Thyroid gland (tissue), 4 donors: ENCODE data around the gene IFNLR1. TPM values are rescaled to one million over a fixed set of nuclear protein-coding genes. Genes with fewer than 3 reads are reported as not detected.

Experiments
- DNase-seq, 2 donors: peaks; one replicate each; pipeline ENCODE4 v3.0.0-alpha.2; 2019
- H3K27ac ChIP-seq, 3 donors: fragments of 200-600 bp; sonication (generic); 1 replicate in 2 of 3; 2 replicates in 1 of 3; pipeline ENCODE4 v1.5.1; 2016 to 2019; ENCODE audit warnings: mild to moderate bottlenecking in 1 of 3, moderate library complexity in 1 of 3
- H3K27me3 ChIP-seq: fragments of 200-600 bp; sonication (generic); one replicate; pipeline ENCODE4 v1.5.1; 2019
- H3K36me3 ChIP-seq, 2 donors: fragments of 200-600 bp; sonication (generic); one replicate each; pipeline ENCODE4 v1.5.1; 2016 to 2019
- H3K4me1 ChIP-seq, 2 donors: fragments of 200-600 bp; sonication (generic); one replicate each; pipeline ENCODE4 v1.5.1; 2017 to 2019
- H3K4me3 ChIP-seq, 3 donors: fragments of 200-600 bp; sonication (generic); replicated peaks in 1 of 3; 1 replicate in 2 of 3; 2 replicates in 1 of 3; pipeline ENCODE4 v1.5.1; 2016; ENCODE audit warnings: mild to moderate bottlenecking in 1 of 3
- H3K9me3 ChIP-seq: fragments of 200-600 bp; sonication (generic); one replicate; pipeline ENCODE4 v1.5.1; 2017
- POLR2A ChIP-seq, 2 donors: fragments of 450-650 bp; IDR thresholded peaks; one replicate each; pipeline ENCODE4 v1.6.1; 2017; ENCODE audit warnings: antibody characterized with exemption in 2 of 2, mild to moderate bottlenecking in 2 of 2, moderate library complexity in 1 of 2
- WGBS, 2 donors: methylation state at CpG; one replicate each; pipeline ENCODE4 v1.1.5; 2017; 5-methylcytosine and 5-hydroxymethylcytosine counted together
- intact Hi-C: fragments of 100-400 bp; cut with DNase I; formaldehyde crosslinking; loops from one replicate; pipeline ENCODE4 v1.15.1; 2023
- total RNA-seq, 4 donors: library from RNA; depleted of rRNA; stranded (reverse); fragments of >200 nt; gene quantifications; one replicate each; pipeline ENCODE4 v1.2.3, GENCODE V29; 2016
- TF ChIP-seq, protein P1 (sequence below), 6 experiments: fragments of 200-600 bp in 3 of 6; fragments of 450-650 bp in 3 of 6; sonication (generic) in 3 of 6; IDR thresholded peaks; one replicate each; pipeline ENCODE4 v1.5.1; 2016 to 2019; ENCODE audit warnings: antibody characterized with exemption in 6 of 6, mild to moderate bottlenecking in 2 of 6, inconsistent platforms in 1 of 6, moderate library complexity in 1 of 6

IFNLR1 gene
- total RNA-seq, 4 donors from 2014 or later = 4.7 to 9.3 (median 6.1) TPM

DNA sequence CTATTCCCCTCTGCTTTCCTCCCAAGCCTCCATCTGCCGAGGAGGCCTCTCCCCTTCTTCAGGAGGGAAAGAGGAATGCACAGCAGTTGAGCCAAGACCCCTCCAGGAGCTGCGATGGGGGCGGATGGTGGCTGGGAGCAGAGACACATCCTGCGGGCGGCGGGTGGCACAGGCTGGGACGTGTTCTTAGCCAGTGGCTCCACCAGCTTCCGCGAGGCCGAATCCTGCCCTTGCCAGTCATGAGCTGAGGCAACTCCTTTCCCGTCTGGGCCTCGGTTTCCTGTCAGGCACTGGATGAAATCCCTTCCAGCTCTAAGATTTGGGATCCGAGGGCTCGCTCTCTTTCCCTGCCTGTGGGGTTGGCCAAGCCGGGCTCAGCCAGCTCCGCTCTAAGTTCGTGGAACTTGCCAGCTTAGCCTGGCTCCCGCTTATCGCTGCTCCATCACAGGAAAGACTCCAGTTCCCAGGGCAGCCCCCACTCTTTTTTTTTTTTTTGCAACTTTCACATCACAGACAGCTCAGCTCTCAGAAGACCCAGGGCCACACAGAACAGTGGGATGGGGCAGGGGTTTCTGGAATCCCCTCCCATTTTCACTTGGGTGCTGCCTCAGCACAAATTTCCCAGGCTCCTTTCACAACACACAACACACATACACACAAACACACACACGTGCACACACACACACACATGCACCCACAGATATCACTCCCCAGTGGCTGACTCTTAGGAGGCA is 75.7 kb downstream of the IFNLR1 start:
- H3K4me3 ChIP-seq = no peak overlapping the region
- WGBS, 2 donors = 79 to 87% methylated on average over 19 to 20 of the region's 20 CpGs
- no peaks in the 10 kb centered on the region for H3K27me3 ChIP-seq
- intact Hi-C loops = no loop called here
- H3K27ac ChIP-seq = peak overlapping the region in 1 of 3 donors; percentile 57
- no peaks in the 10 kb centered on the region for H3K36me3 ChIP-seq
- no peak for TF ChIP-seq POLR2A (IDR thresholded peaks at IDR 0.05)
- TF ChIP-seq, protein P1, sequence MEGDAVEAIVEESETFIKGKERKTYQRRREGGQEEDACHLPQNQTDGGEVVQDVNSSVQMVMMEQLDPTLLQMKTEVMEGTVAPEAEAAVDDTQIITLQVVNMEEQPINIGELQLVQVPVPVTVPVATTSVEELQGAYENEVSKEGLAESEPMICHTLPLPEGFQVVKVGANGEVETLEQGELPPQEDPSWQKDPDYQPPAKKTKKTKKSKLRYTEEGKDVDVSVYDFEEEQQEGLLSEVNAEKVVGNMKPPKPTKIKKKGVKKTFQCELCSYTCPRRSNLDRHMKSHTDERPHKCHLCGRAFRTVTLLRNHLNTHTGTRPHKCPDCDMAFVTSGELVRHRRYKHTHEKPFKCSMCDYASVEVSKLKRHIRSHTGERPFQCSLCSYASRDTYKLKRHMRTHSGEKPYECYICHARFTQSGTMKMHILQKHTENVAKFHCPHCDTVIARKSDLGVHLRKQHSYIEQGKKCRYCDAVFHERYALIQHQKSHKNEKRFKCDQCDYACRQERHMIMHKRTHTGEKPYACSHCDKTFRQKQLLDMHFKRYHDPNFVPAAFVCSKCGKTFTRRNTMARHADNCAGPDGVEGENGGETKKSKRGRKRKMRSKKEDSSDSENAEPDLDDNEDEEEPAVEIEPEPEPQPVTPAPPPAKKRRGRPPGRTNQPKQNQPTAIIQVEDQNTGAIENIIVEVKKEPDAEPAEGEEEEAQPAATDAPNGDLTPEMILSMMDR (IDR thresholded peaks at IDR 0.05) = no peak
- peaks cover 5 to 26% of the 10 kb centered on the region in 2 donors for H3K4me1 ChIP-seq
- no peak for DNase-seq
- H3K9me3 ChIP-seq = no peaks in the 10 kb centered on the region

DNA sequence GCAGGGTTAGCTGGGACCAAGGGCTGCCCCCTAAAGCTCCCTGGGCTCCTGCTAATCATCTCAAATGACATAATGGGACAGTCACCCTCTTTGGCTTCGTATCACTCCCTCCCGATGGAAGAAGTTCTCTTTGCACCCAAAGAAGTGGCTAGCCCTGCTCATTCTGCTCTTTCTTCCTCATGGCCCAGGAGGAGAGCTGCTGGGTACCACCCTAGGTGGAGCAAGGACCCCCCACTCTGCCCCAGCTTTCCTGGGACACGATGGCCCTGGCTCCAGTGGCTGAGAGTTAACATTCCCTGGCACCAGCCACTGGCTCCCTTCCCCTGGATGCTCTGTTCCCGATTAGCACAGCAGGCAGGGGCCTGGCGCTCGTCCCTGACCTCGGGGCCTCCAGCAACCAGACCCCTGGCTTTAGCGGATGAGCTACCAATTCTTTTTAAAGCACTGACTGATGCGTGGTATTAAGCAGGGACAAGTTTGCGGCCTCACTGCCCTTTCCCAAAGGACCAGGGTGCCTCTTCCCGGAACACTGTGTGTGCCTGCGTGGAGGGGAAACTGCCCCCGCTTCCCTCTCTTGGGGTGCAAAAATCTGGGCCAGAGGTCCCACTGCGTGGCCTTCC is 76.3 kb downstream of the IFNLR1 start:
- H3K4me3 ChIP-seq = no peak overlapping the region
- 66 to 82% methylated on average over 9 to 14 of the region's 14 CpGs for WGBS, 2 donors
- H3K27ac ChIP-seq = peak overlapping the region in 1 of 3 donors; percentile 57
- no peaks in the 10 kb centered on the region for H3K27me3 ChIP-seq
- H3K36me3 ChIP-seq = no peaks in the 10 kb centered on the region
- H3K9me3 ChIP-seq = no peaks in the 10 kb centered on the region
- TF ChIP-seq POLR2A (IDR thresholded peaks at IDR 0.05) = no peak
- TF ChIP-seq, protein P1 (IDR thresholded peaks at IDR 0.05) = no peak
- H3K4me1 ChIP-seq = peaks cover 5 to 26% of the 10 kb centered on the region in 2 donors
- no peak for DNase-seq
- intact Hi-C loops = no loop called here

DNA sequence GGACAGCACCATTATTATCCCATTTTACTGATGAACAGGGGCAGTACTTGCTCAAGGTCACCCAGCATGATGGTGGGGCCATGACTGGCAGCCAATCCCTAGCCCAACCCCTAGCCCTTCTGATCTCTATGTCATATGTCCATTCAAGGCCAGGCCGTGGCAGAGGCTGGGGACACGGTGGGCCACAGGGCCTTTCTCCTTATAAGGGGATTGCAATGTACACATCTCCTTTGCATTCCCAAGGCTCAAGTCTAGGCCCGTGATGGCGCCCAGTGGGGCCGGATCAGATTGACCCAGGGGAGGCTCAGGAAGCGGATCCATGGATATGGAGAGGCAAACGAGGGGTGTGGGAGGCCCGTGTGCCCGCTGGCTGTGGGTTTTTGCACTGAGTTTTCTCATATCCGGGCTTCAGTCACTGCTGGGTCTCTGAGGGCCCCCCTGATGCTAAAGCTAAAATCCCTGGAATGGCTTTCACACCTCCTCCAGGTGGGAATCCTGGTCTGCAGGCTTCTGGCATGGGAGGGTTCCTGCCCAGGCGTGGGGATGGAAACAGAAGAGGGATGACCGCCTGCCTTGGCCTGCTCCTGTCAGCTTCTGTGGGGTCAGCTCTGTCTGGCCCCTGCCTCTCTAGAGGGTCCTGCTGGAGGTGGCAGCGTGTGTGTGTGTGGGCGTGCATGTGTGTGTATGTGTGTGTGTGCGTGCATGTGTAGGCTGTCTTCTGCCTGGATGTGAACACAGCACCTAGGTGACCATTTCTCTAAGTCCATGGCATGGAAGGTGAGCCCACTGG is 77.2 kb downstream of the IFNLR1 start:
- Histone ChIP-seq H3K9me3 (no peaks in the 10 kb centered on the region), H3K36me3 (no peaks in the 10 kb centered on the region), H3K4me3 (no peak overlapping the region), H3K4me1 (peaks cover 5 to 26% of the 10 kb centered on the region in 2 donors), H3K27me3 (no peaks in the 10 kb centered on the region), H3K27ac (no peak overlapping the region)
- DNase-seq = no peak
- 90 to 91% methylated on average over 13 to 14 of the region's 15 CpGs for WGBS, 2 donors
- intact Hi-C loops = no loop called here
- no peak for TF ChIP-seq POLR2A (IDR thresholded peaks at IDR 0.05)
- TF ChIP-seq, protein P1 (IDR thresholded peaks at IDR 0.05) = no peak

DNA sequence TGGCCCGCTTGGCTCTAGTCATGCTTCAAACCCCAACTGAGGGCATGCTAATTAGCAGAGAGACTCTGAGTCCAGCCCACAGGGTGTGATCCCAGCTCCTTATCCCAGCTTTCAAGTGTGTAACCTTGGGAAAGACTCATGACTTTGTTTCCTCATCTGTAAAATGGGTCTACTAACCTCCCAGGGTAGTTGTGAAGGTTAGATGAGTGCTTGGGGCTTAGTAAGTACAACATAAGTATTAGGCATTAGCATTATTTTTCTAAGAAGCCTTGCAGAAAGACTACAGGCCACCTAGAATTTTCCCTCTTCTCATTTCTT is 78.0 kb downstream of the IFNLR1 start:
- no peak for TF ChIP-seq POLR2A (IDR thresholded peaks at IDR 0.05)
- TF ChIP-seq, protein P1 (IDR thresholded peaks at IDR 0.05) = no peak
- Histone ChIP-seq H3K4me1 (peaks cover 5 to 26% of the 10 kb centered on the region in 2 donors), H3K27ac (no peak overlapping the region), H3K36me3 (no peaks in the 10 kb centered on the region), H3K4me3 (no peak overlapping the region), H3K9me3 (no peaks in the 10 kb centered on the region), H3K27me3 (no peaks in the 10 kb centered on the region)
- WGBS, 2 donors = 79 to 92% methylated on average over 1 of the region's 1 CpG
- intact Hi-C loops = no loop called here
- no peak for DNase-seq
